Stomach (tissue), 9 donors: Measurements from ENCODE around the gene CTNNA3. TPM values are rescaled to one million over a fixed set of nuclear protein-coding genes. Genes with fewer than 3 reads are reported as not detected.

Source experiments
- DNase-seq, 2 donors: peaks; one replicate each; pipeline versions ENCODE4 v3.0.0 to v3.0.0-alpha.2; 2013 to 2019
- H3K27ac ChIP-seq, 5 donors: fragments of 200-600 bp in 4 of 5; sonication (generic) in 4 of 5; one replicate each; pipeline ENCODE4 v1.5.1; 2013 to 2019; ENCODE audit warnings: mild to moderate bottlenecking in 1 of 5, moderate library complexity in 1 of 5
- H3K27me3 ChIP-seq, 3 donors: fragments of 200-600 bp; sonication (generic); one replicate each; pipeline ENCODE4 v1.5.1; 2017 to 2019; ENCODE audit warnings: mixed run types in 1 of 3
- H3K36me3 ChIP-seq, 4 donors: fragments of 200-600 bp; sonication (generic); 1 replicate in 3 of 4; 2 replicates in 1 of 4; pipeline ENCODE4 v1.5.1; 2016 to 2019
- H3K4me1 ChIP-seq, 4 donors: fragments of 200-600 bp; sonication (generic); one replicate each; pipeline ENCODE4 v1.5.1; 2016 to 2019
- H3K4me3 ChIP-seq, 4 donors: fragments of 200-600 bp; sonication (generic) in 3 of 4; one replicate each; pipeline ENCODE4 v1.5.1; 2016 to 2019; ENCODE audit warnings: mild to moderate bottlenecking in 1 of 4
- H3K9me3 ChIP-seq, 4 donors: fragments of 200-600 bp; sonication (generic); one replicate each; pipeline ENCODE4 v1.5.1; 2016 to 2019
- CTCF ChIP-seq, 7 experiments: fragments of 450-650 bp in 4 of 7; fragments of 200-600 bp in 3 of 7; sonication (generic) in 3 of 7; IDR thresholded peaks; one replicate each; pipeline ENCODE4 v1.5.1; 2016 to 2019; ENCODE audit warnings: antibody characterized with exemption in 7 of 7, control low read depth in 2 of 7, mild to moderate bottlenecking in 1 of 7
- EP300 ChIP-seq: sonication (generic); formaldehyde crosslinking; IDR thresholded peaks from one replicate; pipeline ENCODE4 v1.6.1; 2017; ENCODE audit warnings: antibody characterized with exemption
- POLR2A ChIP-seq, 4 donors: fragments of 450-650 bp; IDR thresholded peaks; one replicate each; pipeline ENCODE4 v1.6.1; 2016; ENCODE audit warnings: antibody characterized with exemption in 4 of 4, control low read depth in 2 of 4, mild to moderate bottlenecking in 1 of 4, moderate library complexity in 1 of 4
- POLR2AphosphoS5 ChIP-seq, 3 donors: sonication (generic); formaldehyde crosslinking; IDR thresholded peaks; one replicate each; pipeline ENCODE4 v1.6.1; 2016; ENCODE audit warnings: antibody characterized with exemption in 3 of 3
- WGBS, 5 donors: extraction: QIAGEN DNeasy Blood & Tissue Kit in 3 of 5; methylation state at CpG; one replicate each; pipeline versions ENCODE4 v1.1.5 to v1.1.7; 2013 to 2018; 5-methylcytosine and 5-hydroxymethylcytosine counted together
- intact Hi-C: fragments of 100-400 bp; cut with DNase I; formaldehyde crosslinking; loops from one replicate; pipeline ENCODE4 v1.15.1; 2023; ENCODE audit warnings: low total_unique reads
- polyA plus RNA-seq, 3 donors: library from polyadenylated mRNA; stranded (reverse); fragments of 200-250 nt; gene quantifications; one replicate each; pipeline ENCODE4 v1.2.3, GENCODE V29; 2013
- total RNA-seq, 5 donors: library from RNA; depleted of rRNA; stranded (reverse); fragments of >200 nt; gene quantifications; one replicate each; pipeline versions ENCODE4 v1.1.0 to v1.2.3, GENCODE V29; 2014 to 2016
- donor health status: healthy with polysubstance abuse.
- donor health status: Bipolar disorder and iron deficiency.
- donor health status: healthy.

Gene CTNNA3
- total and polyA plus RNA-seq, 8 donors, result 0.14 to 46.1 (median 12.9) TPM; not detected in 2

GRCh38 chr10:66405566-66405965 is 1290.4 kb downstream of the CTNNA3 start:
- no peaks in the 10 kb centered on the region for H3K9me3 ChIP-seq
- no peaks in the 10 kb centered on the region for H3K4me1 ChIP-seq
- H3K27ac ChIP-seq, result no peak overlapping the region
- no peak for TF ChIP-seq POLR2AphosphoS5 (IDR thresholded peaks at IDR 0.05)
- TF ChIP-seq POLR2A (IDR thresholded peaks at IDR 0.05), result no peak
- TF ChIP-seq EP300, result no peak
- TF ChIP-seq CTCF (IDR thresholded peaks at IDR 0.05), result no peak
- H3K4me3 ChIP-seq, result no peak overlapping the region
- H3K36me3 ChIP-seq, result no peaks in the 10 kb centered on the region
- no peaks in the 10 kb centered on the region for H3K27me3 ChIP-seq
- intact Hi-C loops, result no loop called here
- DNase-seq, result no peak

GRCh38 chr10:66398669-66399068 is 1297.3 kb downstream of the CTNNA3 start:
- H3K36me3 ChIP-seq, result no peaks in the 10 kb centered on the region
- no peak overlapping the region for H3K27ac ChIP-seq
- H3K4me3 ChIP-seq, result no peak overlapping the region
- no peaks in the 10 kb centered on the region for H3K4me1 ChIP-seq
- no peak for DNase-seq
- TF ChIP-seq EP300, result no peak
- TF ChIP-seq POLR2A (IDR thresholded peaks at IDR 0.05), result no peak
- no peak for TF ChIP-seq CTCF (IDR thresholded peaks at IDR 0.05)
- TF ChIP-seq POLR2AphosphoS5 (IDR thresholded peaks at IDR 0.05), result no peak
- no peaks in the 10 kb centered on the region for H3K9me3 ChIP-seq
- H3K27me3 ChIP-seq, result no peaks in the 10 kb centered on the region
- intact Hi-C loops, result no loop called here

GRCh38 chr10:66394342-66395063 is 1301.5 kb downstream of the CTNNA3 start:
- Histone ChIP-seq H3K4me1 (no peaks in the 10 kb centered on the region), H3K4me3 (no peak overlapping the region), H3K27me3 (no peaks in the 10 kb centered on the region), H3K27ac (no peak overlapping the region), H3K9me3 (no peaks in the 10 kb centered on the region), H3K36me3 (no peaks in the 10 kb centered on the region)
- no peak for TF ChIP-seq POLR2AphosphoS5 (IDR thresholded peaks at IDR 0.05)
- no peak for DNase-seq
- 80 to 90% (median 85%) methylated on average over 2 of the region's 2 CpGs for WGBS, 5 donors
- intact Hi-C loops, result no loop called here

GRCh38 chr10:66390926-66391325 is 1305.1 kb downstream of the CTNNA3 start:
- intact Hi-C loops, result no loop called here
- 72 to 79% (median 76%) methylated on average over 5 of the region's 5 CpGs for WGBS, 5 donors
- Histone ChIP-seq H3K36me3 (no peaks in the 10 kb centered on the region), H3K4me1 (no peaks in the 10 kb centered on the region), H3K4me3 (no peak overlapping the region), H3K9me3 (no peaks in the 10 kb centered on the region), H3K27ac (no peak overlapping the region), H3K27me3 (no peaks in the 10 kb centered on the region)
- no peak for DNase-seq
- TF ChIP-seq EP300, result no peak
- TF ChIP-seq POLR2A (IDR thresholded peaks at IDR 0.05), result no peak
- no peak for TF ChIP-seq POLR2AphosphoS5 (IDR thresholded peaks at IDR 0.05)
- no peak for TF ChIP-seq CTCF (IDR thresholded peaks at IDR 0.05)

- no peak for DNase-seq
- H3K9me3 ChIP-seq, result peaks cover 0 to 7% (median 1%) of the 10 kb centered on the region in 4 donors
- no peaks in the 10 kb centered on the region for H3K36me3 ChIP-seq
- intact Hi-C loops, result no loop called here
- no peak overlapping the region for H3K27ac ChIP-seq
- no peak overlapping the region for H3K4me3 ChIP-seq
- no peaks in the 10 kb centered on the region for H3K27me3 ChIP-seq
- no peak for TF ChIP-seq POLR2A (IDR thresholded peaks at IDR 0.05)
- TF ChIP-seq CTCF (IDR thresholded peaks at IDR 0.05), result no peak
- TF ChIP-seq POLR2AphosphoS5 (IDR thresholded peaks at IDR 0.05), result no peak
- TF ChIP-seq EP300, result no peak
- H3K4me1 ChIP-seq, result no peaks in the 10 kb centered on the region
These were observed 1315.0 kb downstream of the CTNNA3 start for GRCh38 chr10:66381045-66381444.
